Measurements from ENCODE around the gene SV2B. TPM values are rescaled to one million over a fixed set of nuclear protein-coding genes. Genes with fewer than 3 reads are reported as not detected.

SV2B gene
- total RNA-seq, 2 donors from 2014 or later, result 6.5 to 8.8 TPM

DNA sequence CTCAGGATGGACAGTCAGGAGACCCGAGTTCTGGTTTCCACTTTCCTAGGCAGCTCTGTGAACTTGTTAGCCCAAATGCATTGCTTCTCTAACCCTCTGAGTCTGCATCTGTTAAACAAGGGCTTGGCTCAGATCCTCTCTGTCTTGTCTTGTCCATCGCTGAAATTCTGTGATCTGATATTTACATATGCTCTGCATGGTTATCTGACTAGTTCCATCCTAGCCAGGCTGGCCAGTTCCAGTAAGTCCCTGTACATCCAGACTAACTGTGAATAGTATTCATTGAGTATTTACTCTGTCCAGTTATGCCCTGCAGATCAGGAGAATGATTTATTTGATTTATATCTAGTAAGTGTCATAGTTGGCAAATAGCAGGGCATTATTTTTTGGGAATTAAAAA is 27.0 kb upstream of the SV2B start:
- Mint-ChIP-seq H3K9me3 (no peaks in the 10 kb centered on the region), H3K4me1 (no peaks in the 10 kb centered on the region), H3K36me3 (ENCODE audit: low read depth) (no peaks in the 10 kb centered on the region), H3K27ac (no peak overlapping the region), H3K4me3 (no peak overlapping the region), H3K27me3 (ENCODE audit: insufficient read depth) (no peaks in the 10 kb centered on the region)
- Histone ChIP-seq H3K36me3 (ENCODE audit: control insufficient read depth, insufficient read depth, low read length) (no peaks in the 10 kb centered on the region), H3K4me3 (ENCODE audit: low read length) (no peak overlapping the region), H3K27me3 (ENCODE audit: control insufficient read depth, insufficient read depth, low read length, poor library complexity, severe bottlenecking) (no peaks in the 10 kb centered on the region), H3K9me3 (ENCODE audit: control insufficient read depth, low read length) (no peaks in the 10 kb centered on the region), H3K9ac (ENCODE audit: extremely low read depth, low read length, poor library complexity, severe bottlenecking) (no peak overlapping the region), H3K4me1 (ENCODE audit: control insufficient read depth, insufficient read depth, low read length) (no peaks in the 10 kb centered on the region), H3K27ac (ENCODE audit: low read depth, low read length) (no peak overlapping the region)
- TF ChIP-seq, protein P1, sequence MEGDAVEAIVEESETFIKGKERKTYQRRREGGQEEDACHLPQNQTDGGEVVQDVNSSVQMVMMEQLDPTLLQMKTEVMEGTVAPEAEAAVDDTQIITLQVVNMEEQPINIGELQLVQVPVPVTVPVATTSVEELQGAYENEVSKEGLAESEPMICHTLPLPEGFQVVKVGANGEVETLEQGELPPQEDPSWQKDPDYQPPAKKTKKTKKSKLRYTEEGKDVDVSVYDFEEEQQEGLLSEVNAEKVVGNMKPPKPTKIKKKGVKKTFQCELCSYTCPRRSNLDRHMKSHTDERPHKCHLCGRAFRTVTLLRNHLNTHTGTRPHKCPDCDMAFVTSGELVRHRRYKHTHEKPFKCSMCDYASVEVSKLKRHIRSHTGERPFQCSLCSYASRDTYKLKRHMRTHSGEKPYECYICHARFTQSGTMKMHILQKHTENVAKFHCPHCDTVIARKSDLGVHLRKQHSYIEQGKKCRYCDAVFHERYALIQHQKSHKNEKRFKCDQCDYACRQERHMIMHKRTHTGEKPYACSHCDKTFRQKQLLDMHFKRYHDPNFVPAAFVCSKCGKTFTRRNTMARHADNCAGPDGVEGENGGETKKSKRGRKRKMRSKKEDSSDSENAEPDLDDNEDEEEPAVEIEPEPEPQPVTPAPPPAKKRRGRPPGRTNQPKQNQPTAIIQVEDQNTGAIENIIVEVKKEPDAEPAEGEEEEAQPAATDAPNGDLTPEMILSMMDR (conservative IDR thresholded peaks at IDR 0.05), result no peak
- DNase-seq, result no peak
- WGBS, 2 experiments (ENCODE audit: insufficient coverage in 1 of 2, insufficient read length in 1 of 2), result 83 to 92% methylated on average over 2 of the region's 2 CpGs

DNA sequence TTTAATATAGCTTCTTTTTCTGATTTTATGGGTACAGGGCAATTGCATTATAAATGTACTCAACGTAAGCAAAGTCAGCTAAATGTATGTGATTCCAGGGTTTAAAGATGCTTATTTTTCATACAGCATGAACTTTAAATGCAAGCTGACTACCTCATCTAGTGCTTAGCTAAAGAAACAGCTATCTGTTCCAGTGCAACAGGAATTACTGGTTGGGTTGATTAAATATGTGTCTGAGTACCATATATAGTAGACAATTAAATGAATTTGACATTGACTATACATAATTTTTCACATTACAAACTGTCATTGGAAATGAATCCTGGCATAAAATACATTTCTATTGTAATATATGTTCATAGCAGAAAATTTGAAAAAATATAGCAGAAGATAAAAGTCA is 26.3 kb upstream of the SV2B start:
- Mint-ChIP-seq H3K27me3 (ENCODE audit: insufficient read depth) (no peaks in the 10 kb centered on the region), H3K36me3 (ENCODE audit: low read depth) (no peaks in the 10 kb centered on the region), H3K4me1 (no peaks in the 10 kb centered on the region), H3K9me3 (no peaks in the 10 kb centered on the region), H3K4me3 (no peak overlapping the region), H3K27ac (no peak overlapping the region)
- H3K27ac ChIP-seq (ENCODE audit: low read depth, low read length), result no peak overlapping the region
- peaks cover under 1% of the 10 kb centered on the region for H3K27me3 ChIP-seq (ENCODE audit: control insufficient read depth, insufficient read depth, low read length, poor library complexity, severe bottlenecking)
- no peak overlapping the region for H3K4me3 ChIP-seq (ENCODE audit: low read length)
- DNase-seq, result no peak
- H3K9ac ChIP-seq (ENCODE audit: extremely low read depth, low read length, poor library complexity, severe bottlenecking), result no peak overlapping the region
- no peaks in the 10 kb centered on the region for H3K4me1 ChIP-seq (ENCODE audit: control insufficient read depth, insufficient read depth, low read length)
- no peaks in the 10 kb centered on the region for H3K9me3 ChIP-seq (ENCODE audit: control insufficient read depth, low read length)
- no peaks in the 10 kb centered on the region for H3K36me3 ChIP-seq (ENCODE audit: control insufficient read depth, insufficient read depth, low read length)
- TF ChIP-seq, protein P1 (conservative IDR thresholded peaks at IDR 0.05), result no peak
- WGBS, 2 experiments (ENCODE audit: insufficient coverage in 1 of 2, insufficient read length in 1 of 2), result 95 to 100% methylated on average over 1 of the region's 1 CpG

DNA sequence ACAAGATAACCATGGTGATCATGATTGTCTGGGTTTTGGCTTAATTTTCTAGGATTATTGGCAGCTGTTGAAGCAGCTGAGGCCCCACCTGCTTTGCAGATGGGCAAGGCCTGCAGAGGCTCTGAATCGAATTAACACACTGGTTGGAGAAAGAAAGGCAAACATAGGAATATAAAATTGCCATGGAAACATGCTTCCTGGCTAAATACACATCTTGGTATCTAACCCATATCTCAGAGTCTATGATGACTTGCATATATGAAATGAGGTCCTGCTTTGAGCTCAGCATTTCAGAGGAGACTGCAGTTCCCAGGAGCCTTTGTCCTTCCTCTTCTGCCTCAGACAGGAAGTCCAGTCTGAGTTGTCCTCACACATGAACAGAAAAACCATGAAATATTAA is 24.3 kb upstream of the SV2B start:
- H3K27ac ChIP-seq (ENCODE audit: low read depth, low read length), result no peak overlapping the region
- no peaks in the 10 kb centered on the region for H3K9me3 ChIP-seq (ENCODE audit: control insufficient read depth, low read length)
- H3K27ac Mint-ChIP-seq, result no peak overlapping the region
- TF ChIP-seq, protein P1 (conservative IDR thresholded peaks at IDR 0.05), result no peak
- no peaks in the 10 kb centered on the region for H3K36me3 ChIP-seq (ENCODE audit: control insufficient read depth, insufficient read depth, low read length)
- no peaks in the 10 kb centered on the region for H3K36me3 Mint-ChIP-seq (ENCODE audit: low read depth)
- H3K9me3 Mint-ChIP-seq, result no peaks in the 10 kb centered on the region
- peaks cover 12% of the 10 kb centered on the region for H3K27me3 ChIP-seq (ENCODE audit: control insufficient read depth, insufficient read depth, low read length, poor library complexity, severe bottlenecking)
- 80 to 83% methylated on average over 1 of the region's 1 CpG for WGBS, 2 experiments (ENCODE audit: insufficient coverage in 1 of 2, insufficient read length in 1 of 2)
- H3K4me3 Mint-ChIP-seq, result no peak overlapping the region
- H3K4me1 ChIP-seq (ENCODE audit: control insufficient read depth, insufficient read depth, low read length), result no peaks in the 10 kb centered on the region
- no peak overlapping the region for H3K4me3 ChIP-seq (ENCODE audit: low read length)
- DNase-seq, result no peak
- no peaks in the 10 kb centered on the region for H3K4me1 Mint-ChIP-seq
- peaks cover 4% of the 10 kb centered on the region for H3K27me3 Mint-ChIP-seq (ENCODE audit: insufficient read depth)
- no peak overlapping the region for H3K9ac ChIP-seq (ENCODE audit: extremely low read depth, low read length, poor library complexity, severe bottlenecking)
